ENCODE data around the gene POU6F1. TPM values are rescaled to one million over a fixed set of nuclear protein-coding genes. Genes with fewer than 3 reads are reported as not detected.
A peak's percentile ranks its signal among the peaks of the same experiment; 100 is the strongest.
"Not testable (repeated sequence)": the region's sequence is repeated elsewhere in the genome, so short reads cannot be mapped to it uniquely, and the experiment has no call there.

Gene POU6F1, protein sequence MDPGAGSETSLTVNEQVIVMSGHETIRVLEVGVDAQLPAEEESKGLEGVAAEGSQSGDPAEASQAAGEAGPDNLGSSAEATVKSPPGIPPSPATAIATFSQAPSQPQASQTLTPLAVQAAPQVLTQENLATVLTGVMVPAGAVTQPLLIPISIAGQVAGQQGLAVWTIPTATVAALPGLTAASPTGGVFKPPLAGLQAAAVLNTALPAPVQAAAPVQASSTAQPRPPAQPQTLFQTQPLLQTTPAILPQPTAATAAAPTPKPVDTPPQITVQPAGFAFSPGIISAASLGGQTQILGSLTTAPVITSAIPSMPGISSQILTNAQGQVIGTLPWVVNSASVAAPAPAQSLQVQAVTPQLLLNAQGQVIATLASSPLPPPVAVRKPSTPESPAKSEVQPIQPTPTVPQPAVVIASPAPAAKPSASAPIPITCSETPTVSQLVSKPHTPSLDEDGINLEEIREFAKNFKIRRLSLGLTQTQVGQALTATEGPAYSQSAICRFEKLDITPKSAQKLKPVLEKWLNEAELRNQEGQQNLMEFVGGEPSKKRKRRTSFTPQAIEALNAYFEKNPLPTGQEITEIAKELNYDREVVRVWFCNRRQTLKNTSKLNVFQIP
- total RNA-seq (1.5 and 3.8 TPM in 2 replicates), polyA plus RNA-seq (3.4 and 6.6 TPM in 2 replicates)

DNA sequence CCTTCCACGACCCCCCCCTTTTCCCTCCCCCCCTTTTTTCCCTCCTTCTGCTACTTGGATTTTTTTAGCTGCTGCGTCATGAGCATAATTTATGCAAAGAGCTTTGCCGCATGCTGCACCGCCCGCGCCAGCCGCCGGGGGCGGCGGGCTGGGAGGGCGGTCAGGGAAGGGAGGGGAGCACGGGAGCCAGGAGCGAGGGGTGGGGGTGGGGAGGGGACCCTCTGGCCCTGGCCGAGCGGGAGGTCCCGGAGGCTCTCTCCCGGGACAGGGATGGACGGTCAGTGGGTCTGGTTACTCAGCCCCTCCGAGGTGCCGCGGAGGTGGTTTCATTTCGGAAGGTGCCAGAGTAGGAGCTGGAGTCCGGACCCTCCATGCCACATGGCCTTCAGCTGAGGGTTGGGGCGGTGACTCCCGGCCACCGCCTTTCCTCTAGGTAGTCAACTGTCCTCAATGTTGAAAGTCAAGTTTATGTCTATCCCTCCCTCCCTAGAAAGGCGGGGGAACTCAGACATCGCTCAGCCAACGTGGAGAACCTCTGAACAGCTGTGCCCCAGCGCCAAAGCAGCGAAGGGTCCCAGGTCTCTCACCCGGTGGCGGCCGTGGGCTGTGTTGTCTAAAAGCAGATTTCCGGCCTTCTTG, at the start of gene POU6F1:
Gene POU6F1 (minus strand): TSS at position 95 of the 639 bp plus-strand sequence. CDS start 11,226 bp downstream, outside the sequence.
- no peaks in the 10 kb centered on the region for H3K9me3 ChIP-seq (ENCODE audit: low read depth)
- DNase-seq (ENCODE audit: low read depth in 1 of 2, low spot score in 1 of 2), result peak; percentile 87
- TF ChIP-seq, protein P1, sequence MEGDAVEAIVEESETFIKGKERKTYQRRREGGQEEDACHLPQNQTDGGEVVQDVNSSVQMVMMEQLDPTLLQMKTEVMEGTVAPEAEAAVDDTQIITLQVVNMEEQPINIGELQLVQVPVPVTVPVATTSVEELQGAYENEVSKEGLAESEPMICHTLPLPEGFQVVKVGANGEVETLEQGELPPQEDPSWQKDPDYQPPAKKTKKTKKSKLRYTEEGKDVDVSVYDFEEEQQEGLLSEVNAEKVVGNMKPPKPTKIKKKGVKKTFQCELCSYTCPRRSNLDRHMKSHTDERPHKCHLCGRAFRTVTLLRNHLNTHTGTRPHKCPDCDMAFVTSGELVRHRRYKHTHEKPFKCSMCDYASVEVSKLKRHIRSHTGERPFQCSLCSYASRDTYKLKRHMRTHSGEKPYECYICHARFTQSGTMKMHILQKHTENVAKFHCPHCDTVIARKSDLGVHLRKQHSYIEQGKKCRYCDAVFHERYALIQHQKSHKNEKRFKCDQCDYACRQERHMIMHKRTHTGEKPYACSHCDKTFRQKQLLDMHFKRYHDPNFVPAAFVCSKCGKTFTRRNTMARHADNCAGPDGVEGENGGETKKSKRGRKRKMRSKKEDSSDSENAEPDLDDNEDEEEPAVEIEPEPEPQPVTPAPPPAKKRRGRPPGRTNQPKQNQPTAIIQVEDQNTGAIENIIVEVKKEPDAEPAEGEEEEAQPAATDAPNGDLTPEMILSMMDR (IDR thresholded peaks at IDR 0.05; ENCODE audit: low read depth, low read length), result peak; percentile 48
- peak within 1 kb of the TSS; percentile 92 for H3K4me3 ChIP-seq
- H3K27ac ChIP-seq, result peak within 1 kb of the TSS; percentile 81
- H3K36me3 ChIP-seq, result no peaks in the 10 kb centered on the region
- peaks cover 14% of the 10 kb centered on the region for H3K4me1 ChIP-seq (ENCODE audit: low read depth)
- no peaks in the 10 kb centered on the region for H3K27me3 ChIP-seq

GRCh38 chr12:51265024-51265423, 47.2 kb upstream of the POU6F1 start:
- Histone ChIP-seq H3K36me3 (no peaks in the 10 kb centered on the region), H3K27me3 (no peaks in the 10 kb centered on the region), H3K4me1 (ENCODE audit: low read depth) (no peaks in the 10 kb centered on the region), H3K27ac (no peak overlapping the region), H3K4me3 (no peak overlapping the region), H3K9me3 (ENCODE audit: low read depth) (no peaks in the 10 kb centered on the region)
- TF ChIP-seq, protein P1 (IDR thresholded peaks at IDR 0.05; ENCODE audit: low read depth, low read length), result no peak
- no peak for DNase-seq (ENCODE audit: low read depth in 1 of 2, low spot score in 1 of 2)

GRCh38 chr12:51264297-51264696, 46.4 kb upstream of the POU6F1 start:
- Histone ChIP-seq H3K4me1 (ENCODE audit: low read depth) (no peaks in the 10 kb centered on the region), H3K9me3 (ENCODE audit: low read depth) (no peaks in the 10 kb centered on the region), H3K27ac (no peak overlapping the region), H3K27me3 (no peaks in the 10 kb centered on the region), H3K36me3 (no peaks in the 10 kb centered on the region), H3K4me3 (no peak overlapping the region)
- DNase-seq (ENCODE audit: low read depth in 1 of 2, low spot score in 1 of 2), result no peak
- TF ChIP-seq, protein P1 (IDR thresholded peaks at IDR 0.05; ENCODE audit: low read depth, low read length), result no peak

DNA sequence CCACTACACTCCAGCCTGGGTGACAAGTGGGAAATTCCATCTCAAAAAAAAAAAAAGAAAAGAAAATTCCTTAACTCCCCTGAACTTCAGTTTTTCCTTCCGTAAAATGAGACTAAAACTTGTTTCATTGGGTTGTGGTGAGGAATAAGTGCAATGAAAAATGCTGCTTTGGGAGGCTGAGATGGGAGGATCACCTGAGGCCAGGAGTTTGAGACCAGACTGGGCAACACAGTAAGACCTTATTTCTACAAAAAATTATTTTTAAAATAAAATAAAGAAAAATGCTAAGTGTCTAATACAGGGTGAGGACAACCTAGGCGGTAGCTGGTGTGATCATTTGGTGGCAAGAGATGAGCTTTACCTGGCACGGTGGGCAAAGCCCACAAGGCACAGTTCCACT, 45.5 kb upstream of the POU6F1 start:
- no peak for DNase-seq (ENCODE audit: low read depth in 1 of 2, low spot score in 1 of 2)

GRCh38 chr12:51262758-51263177, 44.9 kb upstream of the POU6F1 start:
- Histone ChIP-seq H3K9me3 (ENCODE audit: low read depth) (no peaks in the 10 kb centered on the region), H3K36me3 (no peaks in the 10 kb centered on the region), H3K27me3 (no peaks in the 10 kb centered on the region), H3K27ac (no peak overlapping the region), H3K4me1 (ENCODE audit: low read depth) (no peaks in the 10 kb centered on the region), H3K4me3 (no peak overlapping the region)
- TF ChIP-seq, protein P1 (IDR thresholded peaks at IDR 0.05; ENCODE audit: low read depth, low read length), result peak; percentile 32
- peak; percentile 20 to 58 for DNase-seq (ENCODE audit: low read depth in 1 of 2, low spot score in 1 of 2)

More for the DNA sequence above, 45.5 kb upstream of the POU6F1 start:
- Histone ChIP-seq H3K4me3 (no peak overlapping the region), H3K27me3 (no peaks in the 10 kb centered on the region), H3K36me3 (no peaks in the 10 kb centered on the region), H3K27ac (no peak overlapping the region), H3K9me3 (ENCODE audit: low read depth) (no peaks in the 10 kb centered on the region), H3K4me1 (ENCODE audit: low read depth) (no peaks in the 10 kb centered on the region)
- TF ChIP-seq, protein P1 (IDR thresholded peaks at IDR 0.05; ENCODE audit: low read depth, low read length), result no peak

GRCh38 chr12:51259600-51259999, 41.7 kb upstream of the POU6F1 start:
- H3K27ac ChIP-seq, result not testable (repeated sequence)

More at GRCh38 chr12:51259600-51259999, 41.7 kb upstream of the POU6F1 start:
- not testable (repeated sequence) for H3K36me3 ChIP-seq; H3K9me3 ChIP-seq (ENCODE audit: low read depth); H3K4me1 ChIP-seq (ENCODE audit: low read depth); DNase-seq (ENCODE audit: low read depth in 1 of 2, low spot score in 1 of 2); H3K27me3 ChIP-seq; H3K4me3 ChIP-seq

Measured in cardiac muscle cell (in vitro differentiated cells and primary cell).